ENCODE results near the gene UNC119. TPM values are rescaled to one million over a fixed set of nuclear protein-coding genes. Genes with fewer than 3 reads are reported as not detected.

Gene UNC119
- total and polyA plus RNA-seq, 2 donors (not counting 1 experiment from before 2014, with no cell fraction given), result 19.2 to 26.4 TPM

- Histone ChIP-seq H3K27me3 (ENCODE audit: control insufficient read depth, insufficient read depth, low read length) (no peaks in the 10 kb centered on the region), H4K20me1 (ENCODE audit: control insufficient read depth, extremely low read depth, insufficient read depth, low read length) (no peaks in the 10 kb centered on the region), H3K27ac (ENCODE audit: insufficient read depth, low read length) (no peak overlapping the region), H2AFZ (ENCODE audit: low read length) (no peak overlapping the region), H3K9me3 (ENCODE audit: control insufficient read depth, insufficient read depth, low read depth, low read length) (no peaks in the 10 kb centered on the region), H3K79me2 (ENCODE audit: control insufficient read depth, insufficient read depth, low read length) (no peaks in the 10 kb centered on the region), H3K9ac (ENCODE audit: insufficient read depth, low read length) (no peak overlapping the region), H3K36me3 (ENCODE audit: control insufficient read depth, insufficient read depth, low read length) (peaks cover 16% of the 10 kb centered on the region), H3K4me2 (ENCODE audit: extremely low read depth, insufficient read depth, low read length) (no peak overlapping the region), H3K4me3 (replicated peaks in 1 of 4; ENCODE audit: control extremely low read depth in 1 of 4, insufficient read depth in 1 of 4, low read depth in 3 of 4, low read length in 4 of 4) (no peak overlapping the region), H3K4me1 (ENCODE audit: control insufficient read depth, extremely low read depth, insufficient read depth, low read length) (peaks cover 3% of the 10 kb centered on the region)
- no peak for TF ChIP-seq EZH2 (IDR thresholded peaks at IDR 0.05; ENCODE audit: low read length, missing control alignments)
- no peak for TF ChIP-seq CTCF (conservative IDR thresholded peaks at IDR 0.05 in 1 of 2, IDR thresholded peaks at IDR 0.05 in 1 of 2; ENCODE audit: low read depth in 1 of 2, low read length in 2 of 2)
- no peak for DNase-seq (ENCODE audit: low read depth in 2 of 2)
Measured at GRCh38 chr17:28550858-28551257, 1.6 kb downstream of the UNC119 start.

DNA sequence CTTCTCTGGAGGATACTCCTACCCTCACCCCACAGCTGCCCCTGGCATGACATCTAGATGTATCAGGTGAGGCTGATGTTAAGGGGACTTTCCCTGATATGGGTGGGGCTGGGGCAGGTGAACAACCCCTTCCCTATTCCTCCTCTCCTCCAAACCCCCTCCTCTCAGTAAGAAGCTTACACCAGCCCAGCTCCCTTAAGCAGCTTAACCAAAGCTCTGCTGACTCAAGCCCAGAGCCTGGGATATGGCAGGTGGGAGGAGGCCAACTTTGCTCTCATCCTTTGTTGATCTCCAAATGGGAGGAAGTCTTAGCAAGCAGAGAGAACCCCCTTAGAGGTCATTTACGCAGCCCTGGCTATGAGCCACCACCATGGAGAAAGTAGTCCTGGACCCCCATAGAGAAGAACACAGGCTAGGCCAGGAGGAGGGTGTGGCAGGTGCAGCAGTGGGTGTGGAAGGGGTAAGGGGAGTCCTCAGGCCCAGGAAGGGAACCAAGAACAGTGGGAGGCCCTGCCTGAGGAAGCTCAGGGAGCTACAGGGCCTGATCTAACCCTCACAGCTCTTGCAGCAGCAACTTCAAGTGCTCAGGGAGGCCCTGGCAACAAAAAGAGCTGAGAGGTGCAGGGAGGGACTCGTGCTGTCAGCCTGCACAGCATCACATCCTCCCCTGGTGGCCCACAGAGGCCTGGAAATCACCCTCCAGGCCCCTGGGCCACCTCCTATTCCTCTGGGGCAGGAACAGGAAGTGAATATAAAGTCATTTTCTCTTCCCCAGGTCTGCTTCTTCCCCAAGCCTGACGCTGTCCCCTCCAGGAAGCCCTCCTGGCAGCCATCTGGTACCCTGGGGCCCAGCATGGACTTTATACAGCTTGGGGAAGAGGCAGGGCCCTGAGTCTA lies 2.9 kb downstream of the UNC119 start:
- Histone ChIP-seq H3K9me3 (ENCODE audit: control insufficient read depth, insufficient read depth, low read depth, low read length) (no peaks in the 10 kb centered on the region), H3K27ac (ENCODE audit: insufficient read depth, low read length) (no peak overlapping the region), H3K4me3 (replicated peaks in 1 of 4; ENCODE audit: control extremely low read depth in 1 of 4, insufficient read depth in 1 of 4, low read depth in 3 of 4, low read length in 4 of 4) (no peak overlapping the region), H3K4me1 (ENCODE audit: control insufficient read depth, extremely low read depth, insufficient read depth, low read length) (peaks cover 3% of the 10 kb centered on the region), H3K79me2 (ENCODE audit: control insufficient read depth, insufficient read depth, low read length) (no peaks in the 10 kb centered on the region), H3K4me2 (ENCODE audit: extremely low read depth, insufficient read depth, low read length) (no peak overlapping the region), H3K9ac (ENCODE audit: insufficient read depth, low read length) (no peak overlapping the region), H3K27me3 (ENCODE audit: control insufficient read depth, insufficient read depth, low read length) (no peaks in the 10 kb centered on the region), H4K20me1 (ENCODE audit: control insufficient read depth, extremely low read depth, insufficient read depth, low read length) (no peaks in the 10 kb centered on the region), H3K36me3 (ENCODE audit: control insufficient read depth, insufficient read depth, low read length) (peaks cover 12% of the 10 kb centered on the region), H2AFZ (ENCODE audit: low read length) (no peak overlapping the region)
- DNase-seq (ENCODE audit: low read depth in 2 of 2), result no peak
- TF ChIP-seq CTCF (conservative IDR thresholded peaks at IDR 0.05 in 1 of 2, IDR thresholded peaks at IDR 0.05 in 1 of 2; ENCODE audit: low read depth in 1 of 2, low read length in 2 of 2) (no peak), EZH2 (IDR thresholded peaks at IDR 0.05; ENCODE audit: low read length, missing control alignments) (no peak)

DNA sequence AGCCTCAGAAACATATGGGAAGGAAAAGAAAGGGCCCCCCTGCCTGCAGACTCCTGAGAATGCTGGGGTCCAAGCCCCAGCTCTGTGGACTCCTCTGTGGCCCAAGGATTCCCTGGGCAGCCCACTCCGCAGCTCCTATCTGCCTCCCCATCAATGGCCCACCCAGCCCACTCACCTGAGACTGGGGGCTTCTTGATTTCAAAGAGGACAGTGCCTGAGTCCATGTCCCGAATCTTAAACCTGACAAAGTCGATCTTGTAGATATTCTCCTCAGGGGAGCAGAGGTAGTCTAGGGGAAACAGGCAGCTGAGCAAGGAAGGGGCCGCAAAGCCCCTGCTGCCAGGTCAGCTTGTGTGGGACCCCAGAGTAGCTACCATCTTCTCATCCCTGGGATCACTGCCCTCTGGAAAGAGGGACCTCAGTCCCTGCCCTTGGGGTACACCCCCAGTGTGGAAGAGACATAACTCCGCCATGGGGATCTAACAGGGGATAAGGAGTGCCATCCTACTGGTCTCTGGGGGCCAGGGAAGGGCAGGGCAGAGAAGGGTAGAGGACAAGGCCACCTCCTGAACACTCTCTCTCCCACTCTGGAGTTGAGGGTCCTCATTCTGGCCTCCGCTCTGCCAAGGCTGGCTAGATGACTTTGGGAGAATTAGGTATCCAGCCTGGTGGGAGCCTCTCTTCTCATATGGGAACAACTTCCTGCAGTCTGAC lies 3.9 kb downstream of the UNC119 start:
- Histone ChIP-seq H3K4me2 (ENCODE audit: extremely low read depth, insufficient read depth, low read length) (no peak overlapping the region), H3K9me3 (ENCODE audit: control insufficient read depth, insufficient read depth, low read depth, low read length) (no peaks in the 10 kb centered on the region), H4K20me1 (ENCODE audit: control insufficient read depth, extremely low read depth, insufficient read depth, low read length) (no peaks in the 10 kb centered on the region), H3K79me2 (ENCODE audit: control insufficient read depth, insufficient read depth, low read length) (no peaks in the 10 kb centered on the region), H3K9ac (ENCODE audit: insufficient read depth, low read length) (no peak overlapping the region), H3K27me3 (ENCODE audit: control insufficient read depth, insufficient read depth, low read length) (no peaks in the 10 kb centered on the region), H3K4me3 (replicated peaks in 1 of 4; ENCODE audit: control extremely low read depth in 1 of 4, insufficient read depth in 1 of 4, low read depth in 3 of 4, low read length in 4 of 4) (no peak overlapping the region), H3K27ac (ENCODE audit: insufficient read depth, low read length) (no peak overlapping the region), H3K36me3 (ENCODE audit: control insufficient read depth, insufficient read depth, low read length) (peaks cover 4% of the 10 kb centered on the region), H2AFZ (ENCODE audit: low read length) (no peak overlapping the region), H3K4me1 (ENCODE audit: control insufficient read depth, extremely low read depth, insufficient read depth, low read length) (peaks cover 3% of the 10 kb centered on the region)
- TF ChIP-seq EZH2 (IDR thresholded peaks at IDR 0.05; ENCODE audit: low read length, missing control alignments), result no peak
- no peak for TF ChIP-seq CTCF (conservative IDR thresholded peaks at IDR 0.05 in 1 of 2, IDR thresholded peaks at IDR 0.05 in 1 of 2; ENCODE audit: low read depth in 1 of 2, low read length in 2 of 2)
- no peak for DNase-seq (ENCODE audit: low read depth in 2 of 2)
